IMR-90 (cell line): ENCODE data around the gene MAD2L2. TPM values are rescaled to one million over a fixed set of nuclear protein-coding genes. Genes with fewer than 3 reads are reported as not detected.

Experiments
- ATAC-seq: fragments of 200-7000 bp; cut with Tn5 transposase; 2 replicates; pipeline ENCODE4 v1.9.1; 2020; ENCODE audit warnings: low read depth, mild to moderate bottlenecking, moderate library complexity
- BruUV-seq: library from RNA; stranded (reverse); fragments of 400-500 nt; replicated peaks from 2 replicates; lab custom pipeline; 2021; lab: Mats Ljungman, UMichigan
- CTCF ChIA-PET: fragments of 300-600 bp; formaldehyde crosslinking; extraction: SDS; loops from one replicate; lab custom pipeline; 2021; ENCODE audit warnings: antibody characterized with exemption; lab: Yijun Ruan, JAX
- POLR2A ChIA-PET: fragments of 300-600 bp; sonication (Branson Sonifier 250); formaldehyde crosslinking; loops from one replicate; lab custom pipeline; 2022; ENCODE audit warnings: antibody characterized with exemption; ENCODE audit not compliant: unreplicated experiment; lab: Charles Lee
- DNase-seq: peaks from one replicate; pipeline ENCODE4 v3.0.0; 2013
- H2AFZ ChIP-seq: replicated peaks from 2 replicates; pipeline ENCODE3; 2013; ENCODE audit warnings: low read length, mild to moderate bottlenecking; ENCODE audit not compliant: poor library complexity
- H2AK5ac ChIP-seq: 2 replicates; pipeline ENCODE4 v1.6.1; 2013; ENCODE audit warnings: low read depth, low read length, inconsistent platforms
- H2AK9ac ChIP-seq: replicated peaks from 2 replicates; pipeline ENCODE3; 2013; ENCODE audit warnings: mild to moderate bottlenecking, low read depth, low read length, moderate library complexity; ENCODE audit not compliant: poor library complexity
- H2BK120ac ChIP-seq: 2 replicates; pipeline ENCODE4 v1.6.1; 2013; ENCODE audit warnings: low read depth, low read length, inconsistent platforms
- H2BK15ac ChIP-seq: 3 replicates; pipeline ENCODE4 v1.6.1; 2013; ENCODE audit warnings: low read depth, low read length, inconsistent platforms
- H2BK20ac ChIP-seq: 2 replicates; pipeline ENCODE4 v1.6.1; 2013; ENCODE audit warnings: low read depth, mild to moderate bottlenecking, inconsistent platforms, low read length, moderate library complexity
- H2BK5ac ChIP-seq: 2 replicates; pipeline ENCODE4 v1.6.1; 2013; ENCODE audit warnings: mild to moderate bottlenecking, low read depth, low read length, inconsistent platforms; ENCODE audit not compliant: poor library complexity, severe bottlenecking
- H3K14ac ChIP-seq: replicated peaks from 2 replicates; pipeline ENCODE4 v1.6.1; 2013; ENCODE audit warnings: low read depth, low read length, inconsistent platforms
- H3K18ac ChIP-seq: 2 replicates; pipeline ENCODE4 v1.6.1; 2013; ENCODE audit warnings: low read depth, low read length, control low read depth
- H3K23ac ChIP-seq: 2 replicates; pipeline ENCODE4 v1.6.1; 2013; ENCODE audit warnings: low read depth, low read length, inconsistent platforms
- H3K27ac ChIP-seq: 2 replicates; pipeline ENCODE4 v1.5.1; 2013; ENCODE audit warnings: mild to moderate bottlenecking, control low read depth, low read length; ENCODE audit not compliant: insufficient read depth
- H3K27me3 ChIP-seq: 2 replicates; pipeline ENCODE4 v1.6.1; 2013; ENCODE audit warnings: low read length; ENCODE audit not compliant: control insufficient read depth, insufficient read depth
- H3K36me3 ChIP-seq: 2 replicates; pipeline ENCODE4 v1.6.1; 2013; ENCODE audit warnings: low read length, mixed read lengths; ENCODE audit not compliant: control insufficient read depth, insufficient read depth
- H3K4ac ChIP-seq: 2 replicates; pipeline ENCODE4 v1.6.1; 2013; ENCODE audit warnings: low read depth, low read length, inconsistent platforms
- H3K4me1 ChIP-seq: 2 replicates; pipeline ENCODE4 v1.6.1; 2013; ENCODE audit warnings: low read length, mixed read lengths; ENCODE audit not compliant: control insufficient read depth, insufficient read depth
- H3K4me2 ChIP-seq: 2 replicates; pipeline ENCODE4 v1.6.1; 2013; ENCODE audit warnings: low read depth, mild to moderate bottlenecking, control low read depth, low read length, moderate library complexity
- H3K4me3 ChIP-seq: 2 replicates; pipeline ENCODE4 v1.5.1; 2013; ENCODE audit warnings: low read depth, mild to moderate bottlenecking, control low read depth, low read length, moderate library complexity; ENCODE audit not compliant: insufficient read depth
- H3K56ac ChIP-seq: 2 replicates; pipeline ENCODE4 v1.6.1; 2013; ENCODE audit warnings: low read length, inconsistent platforms; ENCODE audit not compliant: insufficient read depth; ENCODE audit errors: extremely low read depth
- H3K79me1 ChIP-seq, 2 experiments: 2 replicates each; pipeline ENCODE4 v1.6.1; 2013; ENCODE audit warnings: low read length in 2 of 2, inconsistent platforms in 1 of 2, low read depth in 1 of 2
- H3K9ac ChIP-seq: 2 replicates; pipeline ENCODE4 v1.6.1; 2013; ENCODE audit warnings: low read depth, low read length, control low read depth
- H3K9me1 ChIP-seq: 2 replicates; pipeline ENCODE4 v1.6.1; 2013; ENCODE audit warnings: low read length, inconsistent platforms; ENCODE audit not compliant: insufficient read depth
- H3K9me3 ChIP-seq: 2 replicates; pipeline ENCODE4 v1.6.1; 2013; ENCODE audit warnings: low read length; ENCODE audit not compliant: control insufficient read depth, insufficient read depth
- H4K20me1 ChIP-seq: 2 replicates; pipeline ENCODE4 v1.6.1; 2013; ENCODE audit warnings: low read length, inconsistent platforms; ENCODE audit not compliant: insufficient read depth
- H4K5ac ChIP-seq: 2 replicates; pipeline ENCODE4 v1.6.1; 2013; ENCODE audit warnings: mild to moderate bottlenecking, low read depth, low read length, control low read depth
- H4K8ac ChIP-seq, 2 experiments: 2 replicates each; pipeline ENCODE4 v1.6.1; 2013; ENCODE audit warnings: low read depth in 2 of 2, low read length in 2 of 2, control low read depth in 1 of 2, inconsistent platforms in 1 of 2
- H4K91ac ChIP-seq: 2 replicates; pipeline ENCODE4 v1.6.1; 2013; ENCODE audit warnings: low read depth, low read length, inconsistent platforms; ENCODE audit not compliant: insufficient read depth
- BHLHE40 ChIP-seq: fragments of 150-350 bp; IDR thresholded peaks from 2 replicates; pipeline ENCODE4 v1.6.1; 2016; ENCODE audit warnings: mild to moderate bottlenecking, low read depth, low read length
- CEBPB ChIP-seq: IDR thresholded peaks from 2 replicates; pipeline ENCODE4 v1.6.1; 2012; ENCODE audit warnings: low read depth, low read length, improper control_type of control experiment
- MXI1 ChIP-seq: IDR thresholded peaks from 2 replicates; pipeline ENCODE4 v1.6.1; 2012; ENCODE audit warnings: low read depth, mild to moderate bottlenecking, low read length, moderate library complexity, borderline replicate concordance
- WGBS, 2 experiments: methylation state at CpG; one replicate each; pipeline versions ENCODE4 v1.1.5 to v1.1.7; 2013; ENCODE audit warnings: missing lambda C conversion rate in 2 of 2; ENCODE audit not compliant: insufficient read length in 1 of 2; ENCODE audit errors: extremely low coverage in 2 of 2; 5-methylcytosine and 5-hydroxymethylcytosine counted together
- dilution Hi-C: fragments of 300-500 bp; cut with HindIII; formaldehyde crosslinking; loops from one replicate; pipeline ENCODE4 v1.14.3; 2018; ENCODE audit warnings: low sequenced_read_pairs; ENCODE audit not compliant: unreplicated experiment
- in situ Hi-C: fragments of 300-500 bp; cut with MboI; formaldehyde crosslinking; loops from 3 replicates; pipeline ENCODE4 v1.14.3; 2019; ENCODE audit warnings: low sequenced_read_pairs, inconsistent platforms, mixed read lengths
- intact Hi-C: fragments of 100-400 bp; cut with micrococcal nuclease; formaldehyde crosslinking; loops from 2 replicates; pipeline ENCODE4 v1.10.0; 2022
- polyA plus RNA-seq, 3 experiments: library from polyadenylated mRNA; depleted of rRNA; stranded (reverse); fragments of >200 nt; gene quantifications; 2 replicates each; pipeline ENCODE4 v1.2.3, GENCODE V29; 2012; ENCODE audit warnings: low replicate concordance in 1 of 3
- total RNA-seq: library from RNA; depleted of rRNA; stranded (reverse); fragments of >200 nt; gene quantifications from 2 replicates; pipeline ENCODE4 v1.2.3, GENCODE V29; 2012
- TF ChIP-seq, protein P1 (sequence below): fragments of 150-350 bp; IDR thresholded peaks from 2 replicates; pipeline ENCODE4 v1.6.1; 2017; ENCODE audit warnings: mild to moderate bottlenecking, antibody characterized with exemption, low read length, low read depth
- TF ChIP-seq, protein P2 (sequence below): conservative IDR thresholded peaks from 2 replicates; pipeline ENCODE4 v1.5.1; 2012; ENCODE audit warnings: mild to moderate bottlenecking, low read depth, low read length, improper control_type of control experiment

Gene MAD2L2
- total and polyA plus RNA-seq, 2 of the 4 experiments (the other 2 are of a cell fraction): 44.6 to 70.9 TPM

DNA sequence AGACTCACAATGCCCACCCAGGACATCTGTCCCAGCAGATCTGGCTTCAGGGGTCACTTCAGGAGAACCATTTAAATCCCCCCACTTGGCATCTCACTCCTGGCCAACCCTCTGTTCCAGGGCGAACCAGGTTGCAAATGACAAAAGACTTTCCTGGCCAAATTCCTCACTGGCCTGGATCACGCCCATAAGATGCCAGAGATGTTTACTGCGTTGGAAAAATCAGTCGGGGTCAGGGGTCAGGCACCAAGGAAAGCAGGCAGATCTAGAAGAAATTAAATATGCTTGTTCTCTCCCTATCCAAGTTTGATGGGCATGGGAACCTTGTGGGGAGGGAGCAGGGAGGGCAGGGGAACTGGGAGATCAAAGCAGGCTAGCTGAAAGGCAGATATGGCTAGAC lies 40.4 kb upstream of the MAD2L2 start:
- Histone ChIP-seq H2AFZ (no peak overlapping the region), H3K23ac (no peak overlapping the region), H3K9ac (no peak overlapping the region), H3K27me3 (peaks cover 16% of the 10 kb centered on the region), H2BK20ac (no peak overlapping the region), H3K18ac (no peak overlapping the region), H3K4me2 (no peak overlapping the region), H2AK5ac (no peak overlapping the region), H4K20me1 (no peaks in the 10 kb centered on the region), H2AK9ac (peak overlapping the region; percentile 16), H3K27ac (no peak overlapping the region), H3K14ac (no peak overlapping the region), H4K8ac (no peak overlapping the region), H2BK5ac (no peak overlapping the region), H3K56ac (no peak overlapping the region), H2BK120ac (no peak overlapping the region), H4K91ac (no peak overlapping the region), H3K4me1 (no peaks in the 10 kb centered on the region), H3K9me3 (no peaks in the 10 kb centered on the region), H3K36me3 (no peaks in the 10 kb centered on the region), H3K4ac (no peak overlapping the region), H4K5ac (no peak overlapping the region), H2BK15ac (no peak overlapping the region), H3K79me1 (no peaks in the 10 kb centered on the region), H3K4me3 (no peak overlapping the region), H3K9me1 (no peaks in the 10 kb centered on the region)
- CTCF ChIA-PET: no interaction called here
- WGBS, 2 experiments: no CpG with 5 or more reads among the region's 4 CpGs
- BruUV-seq: no TSS peak
- intact Hi-C loops (no loop called here), in situ Hi-C loops (no loop called here), dilution Hi-C loops (no loop called here)
- TF ChIP-seq, protein P1, sequence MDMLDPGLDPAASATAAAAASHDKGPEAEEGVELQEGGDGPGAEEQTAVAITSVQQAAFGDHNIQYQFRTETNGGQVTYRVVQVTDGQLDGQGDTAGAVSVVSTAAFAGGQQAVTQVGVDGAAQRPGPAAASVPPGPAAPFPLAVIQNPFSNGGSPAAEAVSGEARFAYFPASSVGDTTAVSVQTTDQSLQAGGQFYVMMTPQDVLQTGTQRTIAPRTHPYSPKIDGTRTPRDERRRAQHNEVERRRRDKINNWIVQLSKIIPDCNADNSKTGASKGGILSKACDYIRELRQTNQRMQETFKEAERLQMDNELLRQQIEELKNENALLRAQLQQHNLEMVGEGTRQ: no peak
- TF ChIP-seq CEBPB (no peak), BHLHE40 (no peak), MXI1 (no peak)
- TF ChIP-seq, protein P2, sequence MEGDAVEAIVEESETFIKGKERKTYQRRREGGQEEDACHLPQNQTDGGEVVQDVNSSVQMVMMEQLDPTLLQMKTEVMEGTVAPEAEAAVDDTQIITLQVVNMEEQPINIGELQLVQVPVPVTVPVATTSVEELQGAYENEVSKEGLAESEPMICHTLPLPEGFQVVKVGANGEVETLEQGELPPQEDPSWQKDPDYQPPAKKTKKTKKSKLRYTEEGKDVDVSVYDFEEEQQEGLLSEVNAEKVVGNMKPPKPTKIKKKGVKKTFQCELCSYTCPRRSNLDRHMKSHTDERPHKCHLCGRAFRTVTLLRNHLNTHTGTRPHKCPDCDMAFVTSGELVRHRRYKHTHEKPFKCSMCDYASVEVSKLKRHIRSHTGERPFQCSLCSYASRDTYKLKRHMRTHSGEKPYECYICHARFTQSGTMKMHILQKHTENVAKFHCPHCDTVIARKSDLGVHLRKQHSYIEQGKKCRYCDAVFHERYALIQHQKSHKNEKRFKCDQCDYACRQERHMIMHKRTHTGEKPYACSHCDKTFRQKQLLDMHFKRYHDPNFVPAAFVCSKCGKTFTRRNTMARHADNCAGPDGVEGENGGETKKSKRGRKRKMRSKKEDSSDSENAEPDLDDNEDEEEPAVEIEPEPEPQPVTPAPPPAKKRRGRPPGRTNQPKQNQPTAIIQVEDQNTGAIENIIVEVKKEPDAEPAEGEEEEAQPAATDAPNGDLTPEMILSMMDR: no peak
- no peak for ATAC-seq
- no peak for DNase-seq
- POLR2A ChIA-PET: no interaction called here
